ENCODE results near the gene NUFIP2.
"Not testable (repeated sequence)": the region's sequence is repeated elsewhere in the genome, so short reads cannot be mapped to it uniquely, and the experiment has no call there.

GRCh38 chr17:29221338-29221737 lies 72.6 kb downstream of the NUFIP2 start:
- TF ChIP-seq EZH2phosphoT487 (IDR thresholded peaks at IDR 0.05; ENCODE audit: insufficient read depth, low read depth); EZH2 (IDR thresholded peaks at IDR 0.05; ENCODE audit: insufficient read depth, poor library complexity, severe bottlenecking): not testable (repeated sequence)

Measured in GM23248 (cell line).